Activated naive CD4-positive, alpha-beta T cell treated with anti-CD3 and anti-CD28 coated beads for 36 hours (primary cell): Measurements from ENCODE around the gene SLC44A3. TPM values are rescaled to one million over a fixed set of nuclear protein-coding genes. Genes with fewer than 3 reads are reported as not detected.

ENCODE experiments used
- CTCF ChIA-PET: fragments of 350-600 bp; sonication (Branson Sonifier 250); formaldehyde crosslinking; loops from one replicate; lab custom pipeline; 2021; ENCODE audit warnings: antibody characterized with exemption; lab: Charles Lee
- DNase-seq: peaks from one replicate; pipeline ENCODE4 v3.0.0-alpha.2; 2020
- H3K27ac Mint-ChIP-seq: one replicate; pipeline ENCODE4 v1.8.0; 2021; ENCODE audit warnings: mild to moderate bottlenecking, mixed read lengths
- H3K27me3 Mint-ChIP-seq: one replicate; pipeline ENCODE4 v1.8.0; 2021; ENCODE audit warnings: low read depth, mixed read lengths
- H3K36me3 Mint-ChIP-seq: one replicate; pipeline ENCODE4 v1.8.0; 2021; ENCODE audit warnings: low read depth, mixed read lengths
- H3K4me1 Mint-ChIP-seq: one replicate; pipeline ENCODE4 v1.8.0; 2021; ENCODE audit warnings: low read depth, mixed read lengths
- H3K4me3 Mint-ChIP-seq: one replicate; pipeline ENCODE4 v1.8.0; 2021; ENCODE audit warnings: mild to moderate bottlenecking, moderate library complexity, mixed read lengths
- H3K9me3 Mint-ChIP-seq: one replicate; pipeline ENCODE4 v1.8.0; 2021; ENCODE audit warnings: mixed read lengths
- intact Hi-C: fragments of 100-400 bp; cut with micrococcal nuclease; formaldehyde crosslinking; loops from one replicate; pipeline ENCODE4 v1.15.1; 2023
- total RNA-seq, 2 experiments: library from RNA; stranded (reverse); gene quantifications; one replicate each; pipeline ENCODE4 v1.2.3, GENCODE V29; 2021

The SLC44A3 gene
- total RNA-seq, 2 experiments from 2014 or later, result not detected

DNA sequence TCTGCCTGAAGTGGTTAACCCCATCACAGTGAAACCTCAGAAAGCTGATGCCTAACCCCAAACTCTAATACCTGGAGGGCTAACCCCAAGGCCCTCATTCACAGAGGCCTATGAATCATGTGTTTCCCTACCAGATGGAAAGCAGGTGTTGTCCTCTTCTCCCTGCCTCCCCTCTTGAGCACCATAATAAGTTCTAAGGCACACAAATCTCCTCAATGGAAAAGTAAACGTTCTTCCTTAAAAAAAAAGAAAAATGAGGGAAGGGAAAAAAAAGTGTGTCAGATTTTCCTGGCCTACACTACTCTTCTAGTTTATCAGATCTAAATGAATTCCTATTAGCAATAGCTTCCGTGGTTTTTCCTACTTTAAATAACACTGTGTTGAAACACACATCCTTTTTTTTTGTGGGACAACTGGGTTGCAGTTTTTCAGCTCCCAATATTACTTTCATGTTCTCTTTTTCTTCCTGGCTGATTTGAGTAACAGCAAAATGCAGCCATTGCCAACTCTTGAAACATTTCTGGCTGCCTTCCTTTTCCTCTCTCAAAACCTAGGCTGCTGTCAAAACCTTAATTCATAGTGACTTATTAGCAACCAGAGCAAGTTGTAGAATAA, 43.2 kb downstream of the SLC44A3 start:
- no peaks in the 10 kb centered on the region for H3K36me3 Mint-ChIP-seq
- intact Hi-C loops, result no loop called here
- peaks cover 3% of the 10 kb centered on the region for H3K27me3 Mint-ChIP-seq
- CTCF ChIA-PET, result interaction anchor here (0.8 to 3.8 kb wide), 3 partner anchors 9 to 180 kb away, joined by 3 to 22 read pairs (median 3); no protein-coding TSS in a partner anchor
- no peaks in the 10 kb centered on the region for H3K9me3 Mint-ChIP-seq
- no peak overlapping the region for H3K4me3 Mint-ChIP-seq
- no peak for DNase-seq
- H3K4me1 Mint-ChIP-seq, result no peaks in the 10 kb centered on the region
- no peak overlapping the region for H3K27ac Mint-ChIP-seq

DNA sequence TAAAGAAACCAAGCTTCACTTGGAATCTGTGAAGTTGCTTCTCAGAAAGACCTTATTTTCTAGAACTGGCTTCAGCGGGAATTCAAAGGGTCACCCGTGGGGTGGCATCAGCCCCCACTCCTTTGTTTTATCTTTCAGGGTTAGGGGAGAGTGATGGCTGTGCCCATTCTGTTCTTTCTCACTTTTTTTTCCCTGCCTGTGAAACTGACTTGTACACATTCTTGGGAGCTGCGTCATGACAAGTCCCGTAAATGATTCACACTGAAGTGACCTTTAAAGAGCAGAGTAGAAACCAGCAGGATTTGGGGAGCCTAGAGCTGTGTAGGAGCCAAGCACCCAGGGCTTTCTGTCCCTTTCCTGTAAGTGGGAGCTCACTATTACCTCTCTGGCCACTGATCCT, 43.8 kb downstream of the SLC44A3 start:
- CTCF ChIA-PET, result interaction anchor here (0.8 to 3.8 kb wide), 2 partner anchors 9 to 30 kb away, joined by 3 to 22 read pairs; no protein-coding TSS in a partner anchor
- Mint-ChIP-seq H3K27me3 (peaks cover 2% of the 10 kb centered on the region), H3K27ac (no peak overlapping the region), H3K9me3 (no peaks in the 10 kb centered on the region), H3K36me3 (no peaks in the 10 kb centered on the region), H3K4me3 (no peak overlapping the region), H3K4me1 (no peaks in the 10 kb centered on the region)
- no peak for DNase-seq
- intact Hi-C loops, result no loop called here

DNA sequence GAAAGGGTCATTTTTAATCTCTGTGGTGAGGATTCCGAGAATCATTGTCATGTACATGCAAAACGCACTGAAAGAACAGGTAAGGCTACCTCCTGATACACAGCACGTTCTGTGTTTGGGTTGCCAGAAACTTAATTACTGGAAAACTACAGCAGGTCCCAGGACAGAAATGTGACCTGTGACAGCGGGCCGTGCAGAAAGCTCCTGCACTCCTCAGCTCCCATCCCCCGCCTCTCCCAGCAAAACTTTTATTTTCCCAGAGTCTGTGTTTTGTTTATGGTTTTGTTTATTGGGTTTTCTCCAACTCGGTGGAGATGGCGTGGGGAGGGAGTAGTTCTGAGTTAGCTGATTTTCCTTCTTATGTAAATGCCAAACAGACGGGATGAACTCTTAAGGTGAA, 44.7 kb downstream of the SLC44A3 start:
- Mint-ChIP-seq H3K27me3 (peaks cover under 1% of the 10 kb centered on the region), H3K4me3 (no peak overlapping the region), H3K9me3 (no peaks in the 10 kb centered on the region), H3K27ac (no peak overlapping the region), H3K36me3 (no peaks in the 10 kb centered on the region), H3K4me1 (no peaks in the 10 kb centered on the region)
- no peak for DNase-seq
- intact Hi-C loops, result no loop called here
- CTCF ChIA-PET, result interaction anchor here (3.8 kb wide), 1 partner anchor 10 kb away, joined by 22 read pairs; no protein-coding TSS in a partner anchor

- no peaks in the 10 kb centered on the region for H3K9me3 Mint-ChIP-seq
- no peaks in the 10 kb centered on the region for H3K36me3 Mint-ChIP-seq
- H3K4me1 Mint-ChIP-seq, result no peaks in the 10 kb centered on the region
- no peak overlapping the region for H3K4me3 Mint-ChIP-seq
- no peak overlapping the region for H3K27ac Mint-ChIP-seq
- H3K27me3 Mint-ChIP-seq, result no peaks in the 10 kb centered on the region
- DNase-seq, result no peak
- CTCF ChIA-PET, result interaction anchor here (1.7 to 3.8 kb wide), 2 partner anchors 11 to 179 kb away, joined by 4 to 22 read pairs; no protein-coding TSS in a partner anchor
- intact Hi-C loops, result no loop called here
Measured at GRCh38 chr1:94865360-94865759, 45.2 kb downstream of the SLC44A3 start.

DNA sequence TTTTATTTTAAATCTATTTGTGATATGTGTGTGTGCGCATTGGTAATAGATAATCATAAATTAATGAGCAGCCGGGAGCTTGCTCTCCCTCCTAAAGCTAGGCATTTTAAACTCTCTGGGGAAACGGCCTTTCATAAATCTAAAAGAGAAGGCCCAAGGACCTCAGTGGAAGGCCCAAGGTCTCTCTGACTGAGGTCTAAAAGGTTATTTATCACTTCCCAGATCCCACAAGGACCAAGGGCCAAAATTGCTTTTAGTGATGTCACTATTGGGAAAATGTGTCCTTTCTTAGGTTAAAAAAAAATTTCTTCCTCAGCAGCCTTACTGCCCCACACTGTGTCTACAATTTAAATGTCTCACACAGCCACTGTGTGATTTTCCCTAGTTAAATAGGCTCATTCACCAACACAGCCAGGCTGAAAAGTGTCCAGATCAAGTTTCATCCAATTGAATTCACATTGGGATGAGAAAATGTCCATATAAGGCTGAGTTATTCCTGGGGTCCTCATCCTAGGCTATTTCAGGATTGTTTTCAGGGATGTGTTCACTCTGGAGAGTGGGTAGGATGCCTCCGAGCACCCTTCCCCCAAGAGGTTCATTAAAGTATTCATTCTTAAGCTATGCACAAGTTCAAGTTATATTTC, 46.1 kb downstream of the SLC44A3 start:
- CTCF ChIA-PET, result interaction anchor here (1.7 to 3.8 kb wide), 2 partner anchors 12 to 178 kb away, joined by 4 to 22 read pairs; no protein-coding TSS in a partner anchor
- intact Hi-C loops, result no loop called here
- Mint-ChIP-seq H3K9me3 (no peaks in the 10 kb centered on the region), H3K4me1 (no peaks in the 10 kb centered on the region), H3K36me3 (no peaks in the 10 kb centered on the region), H3K27ac (no peak overlapping the region), H3K27me3 (no peaks in the 10 kb centered on the region), H3K4me3 (no peak overlapping the region)
- DNase-seq, result no peak

DNA sequence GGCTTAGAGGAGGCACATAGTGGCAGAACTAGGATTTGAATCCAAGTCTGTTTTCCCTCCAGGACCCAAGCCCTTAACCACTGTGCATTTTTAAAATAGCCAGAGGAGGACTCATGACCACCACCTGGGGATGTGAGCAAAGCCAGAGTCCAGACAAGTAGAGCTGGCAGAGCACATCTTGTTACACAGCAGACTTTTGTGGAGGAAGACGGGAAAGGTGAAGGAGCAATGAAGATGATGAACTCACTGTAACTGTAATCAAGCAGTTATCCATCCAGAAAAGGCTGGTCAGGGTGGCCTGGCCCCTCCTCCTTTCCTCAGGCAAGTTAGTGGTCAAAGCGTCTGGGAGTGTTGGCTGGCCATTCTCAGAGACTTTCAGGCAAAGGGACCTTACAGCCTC, 50.9 kb downstream of the SLC44A3 start:
- CTCF ChIA-PET, result no interaction called here
- H3K9me3 Mint-ChIP-seq, result no peaks in the 10 kb centered on the region
- H3K27me3 Mint-ChIP-seq, result no peaks in the 10 kb centered on the region
- no peak for DNase-seq
- no peaks in the 10 kb centered on the region for H3K36me3 Mint-ChIP-seq
- H3K27ac Mint-ChIP-seq, result no peak overlapping the region
- H3K4me1 Mint-ChIP-seq, result peaks cover 7% of the 10 kb centered on the region
- no peak overlapping the region for H3K4me3 Mint-ChIP-seq
- intact Hi-C loops, result no loop called here

DNA sequence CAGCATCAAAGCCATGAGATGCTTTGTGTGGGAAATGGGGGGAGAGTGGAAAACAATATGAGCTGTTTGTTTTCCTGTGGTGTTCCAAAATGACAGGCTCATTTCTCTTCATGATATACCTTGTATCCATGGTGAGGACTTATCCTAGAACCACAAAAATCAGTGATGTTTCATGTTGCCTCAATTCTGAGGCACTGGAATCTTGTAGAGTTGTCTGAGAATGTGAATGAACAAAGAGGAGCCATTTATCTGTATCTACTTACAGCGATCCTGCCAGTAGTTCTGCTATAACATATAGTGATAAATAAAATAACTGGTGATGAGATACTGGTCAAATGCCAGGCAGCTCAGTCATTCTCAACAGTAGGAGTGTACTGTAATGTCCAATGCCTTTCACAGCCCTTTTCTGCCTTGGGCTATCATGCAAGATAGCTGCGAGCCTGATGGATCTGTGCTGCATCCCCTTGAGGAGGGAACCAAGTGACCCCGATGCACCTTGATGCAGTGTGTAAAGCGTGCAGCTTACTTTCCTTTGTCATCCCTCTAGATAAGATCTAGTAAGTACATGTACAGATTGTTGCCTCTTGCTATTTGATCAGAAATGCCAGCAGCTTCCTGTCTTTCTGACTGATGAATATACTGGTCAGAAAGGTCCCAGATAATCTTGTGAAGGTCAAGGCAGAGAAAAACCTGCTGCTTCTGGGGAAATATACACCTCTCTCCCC, 52.8 kb downstream of the SLC44A3 start:
- intact Hi-C loops, result no loop called here
- no peak for DNase-seq
- peaks cover 7% of the 10 kb centered on the region for H3K4me1 Mint-ChIP-seq
- CTCF ChIA-PET, result interaction anchor here (1.2 to 1.3 kb wide), 3 partner anchors 19 to 172 kb away, joined by 3 to 5 read pairs (median 3); no protein-coding TSS in a partner anchor
- no peaks in the 10 kb centered on the region for H3K27me3 Mint-ChIP-seq
- H3K36me3 Mint-ChIP-seq, result no peaks in the 10 kb centered on the region
- no peak overlapping the region for H3K4me3 Mint-ChIP-seq
- no peak overlapping the region for H3K27ac Mint-ChIP-seq
- no peaks in the 10 kb centered on the region for H3K9me3 Mint-ChIP-seq

DNA sequence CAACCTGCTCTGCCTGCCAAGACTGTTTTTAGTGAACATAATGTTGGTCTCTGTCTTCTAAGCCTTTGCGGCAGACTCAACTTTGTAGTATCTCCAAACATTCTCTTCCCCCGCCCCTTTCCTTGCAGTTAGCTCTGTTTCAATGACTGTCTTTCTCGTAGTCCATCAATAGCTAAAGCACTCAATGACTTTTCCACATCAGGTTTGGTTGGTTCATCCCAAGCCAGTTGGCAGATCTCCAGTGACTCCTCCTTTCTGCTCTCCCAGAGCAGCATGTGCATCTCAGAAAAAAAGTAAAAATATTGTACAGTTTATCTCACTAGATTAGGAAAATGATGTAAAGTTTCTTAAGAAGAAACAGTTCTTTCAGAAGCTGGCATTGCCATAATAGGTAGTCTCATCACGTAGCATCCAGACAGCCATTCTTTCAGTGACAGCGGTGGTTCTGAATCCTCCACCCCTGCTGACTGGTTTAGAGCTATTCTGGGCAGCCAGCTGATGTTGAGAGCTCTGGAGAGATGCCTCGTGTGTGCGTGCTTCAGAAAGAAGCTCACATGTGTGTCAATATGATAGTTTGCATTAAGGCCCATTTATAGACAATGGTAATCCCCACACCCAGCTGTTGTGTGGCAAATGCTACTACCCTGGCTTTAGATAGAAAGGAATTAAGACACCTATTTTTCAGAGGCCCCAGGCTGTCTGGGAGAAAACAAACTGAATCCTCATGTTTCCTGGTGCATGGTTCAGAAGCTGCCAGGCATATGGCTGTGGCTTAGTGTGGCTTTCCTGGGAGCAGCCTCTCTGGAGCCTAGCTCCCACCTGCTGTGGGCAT, 53.6 kb downstream of the SLC44A3 start:
- no peak overlapping the region for H3K4me3 Mint-ChIP-seq
- CTCF ChIA-PET, result interaction anchor here (0.9 to 1.3 kb wide), 4 partner anchors 20 to 171 kb away, joined by 3 to 4 read pairs (median 3); no protein-coding TSS in a partner anchor
- H3K27me3 Mint-ChIP-seq, result no peaks in the 10 kb centered on the region
- intact Hi-C loops, result no loop called here
- peaks cover 7% of the 10 kb centered on the region for H3K4me1 Mint-ChIP-seq
- no peaks in the 10 kb centered on the region for H3K36me3 Mint-ChIP-seq
- no peak overlapping the region for H3K27ac Mint-ChIP-seq
- H3K9me3 Mint-ChIP-seq, result no peaks in the 10 kb centered on the region
- DNase-seq, result no peak

GRCh38 chr1:94874423-94874822, 54.3 kb downstream of the SLC44A3 start:
- no peak for DNase-seq

DNA sequence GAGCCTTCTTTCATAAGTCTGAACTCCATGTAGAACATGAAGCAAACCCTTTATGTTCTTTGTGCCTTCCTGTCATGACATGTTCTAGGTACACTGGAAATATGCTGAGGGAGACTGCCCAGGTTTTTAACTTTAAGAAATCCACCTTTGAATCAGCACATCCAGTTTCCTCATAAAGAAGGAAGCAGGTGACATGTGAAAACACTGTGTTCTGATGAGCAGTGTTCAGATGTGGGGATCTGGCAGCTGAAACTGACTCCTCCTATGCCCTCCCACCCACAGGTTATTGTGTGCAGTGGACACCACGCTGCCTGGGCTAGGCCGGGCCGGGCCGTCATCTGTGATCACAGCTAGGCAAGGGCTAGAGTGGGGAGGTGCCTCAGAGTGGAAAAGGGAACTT, 55.6 kb downstream of the SLC44A3 start:
- Mint-ChIP-seq H3K27me3 (no peaks in the 10 kb centered on the region), H3K36me3 (no peaks in the 10 kb centered on the region), H3K4me1 (peaks cover 7% of the 10 kb centered on the region), H3K4me3 (no peak overlapping the region), H3K9me3 (no peaks in the 10 kb centered on the region), H3K27ac (no peak overlapping the region)
- CTCF ChIA-PET, result interaction anchor here (1.5 kb wide), 1 partner anchor 21 kb away, joined by 3 read pairs; no protein-coding TSS in a partner anchor
- intact Hi-C loops, result no loop called here
- peak; percentile 9 for DNase-seq

More at GRCh38 chr1:94874423-94874822, 54.3 kb downstream of the SLC44A3 start:
- H3K4me1 Mint-ChIP-seq, result peaks cover 7% of the 10 kb centered on the region
- no peaks in the 10 kb centered on the region for H3K36me3 Mint-ChIP-seq
- no peaks in the 10 kb centered on the region for H3K9me3 Mint-ChIP-seq
- no peak overlapping the region for H3K4me3 Mint-ChIP-seq
- CTCF ChIA-PET, result interaction anchor here (0.9 to 1.3 kb wide), 3 partner anchors 20 to 170 kb away, joined by 3 to 4 read pairs (median 3); no protein-coding TSS in a partner anchor
- no peaks in the 10 kb centered on the region for H3K27me3 Mint-ChIP-seq
- no peak overlapping the region for H3K27ac Mint-ChIP-seq
- intact Hi-C loops, result no loop called here

DNA sequence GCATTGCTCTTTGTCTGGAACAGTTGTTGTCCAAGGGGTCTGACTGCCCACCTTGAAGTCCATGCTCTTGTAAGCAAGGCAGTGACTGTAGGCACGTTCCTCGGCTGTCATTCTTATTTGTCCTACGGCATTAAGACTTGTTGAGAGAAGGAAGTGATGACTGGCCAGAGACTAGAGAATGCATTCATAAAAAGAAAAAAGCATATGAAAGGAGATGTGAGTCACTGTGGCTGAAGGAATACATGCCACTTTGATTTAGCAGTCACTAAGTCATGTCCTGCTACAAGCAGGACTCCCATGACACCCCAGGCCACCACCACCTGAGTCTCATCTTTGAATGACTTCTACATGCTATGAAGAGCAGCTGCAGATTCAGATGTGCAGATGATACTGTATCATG, 56.2 kb downstream of the SLC44A3 start:
- intact Hi-C loops, result no loop called here
- Mint-ChIP-seq H3K36me3 (no peaks in the 10 kb centered on the region), H3K4me1 (peaks cover 7% of the 10 kb centered on the region), H3K27ac (no peak overlapping the region), H3K4me3 (no peak overlapping the region), H3K27me3 (no peaks in the 10 kb centered on the region), H3K9me3 (no peaks in the 10 kb centered on the region)
- CTCF ChIA-PET, result interaction anchor here (1.5 kb wide), 1 partner anchor 22 kb away, joined by 3 read pairs; no protein-coding TSS in a partner anchor
- no peak for DNase-seq
